Testis (tissue), 2 donors: ENCODE results near the gene PRKAG2.

Experiments
- POLR2A ChIP-seq: fragments of 450-650 bp; IDR thresholded peaks from one replicate; pipeline ENCODE4 v1.6.1; 2017; ENCODE audit warnings: antibody characterized with exemption, mild to moderate bottlenecking, moderate library complexity
- TF ChIP-seq, protein P1 (sequence below), 3 experiments: fragments of 450-650 bp in 2 of 3; fragments of 200-600 bp in 1 of 3; sonication (generic) in 1 of 3; IDR thresholded peaks; one replicate each; pipeline ENCODE4 v1.5.1; 2016 to 2019; ENCODE audit warnings: antibody characterized with exemption in 3 of 3, mild to moderate bottlenecking in 2 of 3, moderate library complexity in 1 of 3

GRCh38 chr7:151869455-151869854 is 7.5 kb downstream of the PRKAG2 start:
- TF ChIP-seq, protein P1, sequence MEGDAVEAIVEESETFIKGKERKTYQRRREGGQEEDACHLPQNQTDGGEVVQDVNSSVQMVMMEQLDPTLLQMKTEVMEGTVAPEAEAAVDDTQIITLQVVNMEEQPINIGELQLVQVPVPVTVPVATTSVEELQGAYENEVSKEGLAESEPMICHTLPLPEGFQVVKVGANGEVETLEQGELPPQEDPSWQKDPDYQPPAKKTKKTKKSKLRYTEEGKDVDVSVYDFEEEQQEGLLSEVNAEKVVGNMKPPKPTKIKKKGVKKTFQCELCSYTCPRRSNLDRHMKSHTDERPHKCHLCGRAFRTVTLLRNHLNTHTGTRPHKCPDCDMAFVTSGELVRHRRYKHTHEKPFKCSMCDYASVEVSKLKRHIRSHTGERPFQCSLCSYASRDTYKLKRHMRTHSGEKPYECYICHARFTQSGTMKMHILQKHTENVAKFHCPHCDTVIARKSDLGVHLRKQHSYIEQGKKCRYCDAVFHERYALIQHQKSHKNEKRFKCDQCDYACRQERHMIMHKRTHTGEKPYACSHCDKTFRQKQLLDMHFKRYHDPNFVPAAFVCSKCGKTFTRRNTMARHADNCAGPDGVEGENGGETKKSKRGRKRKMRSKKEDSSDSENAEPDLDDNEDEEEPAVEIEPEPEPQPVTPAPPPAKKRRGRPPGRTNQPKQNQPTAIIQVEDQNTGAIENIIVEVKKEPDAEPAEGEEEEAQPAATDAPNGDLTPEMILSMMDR (IDR thresholded peaks at IDR 0.05), result no peak
- no peak for TF ChIP-seq POLR2A
